Brain pericyte (primary cell): ENCODE measurements around the gene TNP1.

ENCODE experiments used
- DNase-seq: peaks from one replicate; pipeline ENCODE4 v3.0.0-alpha.2; 2012; ENCODE audit warnings: low read depth, low spot score

TNP1 gene

DNA sequence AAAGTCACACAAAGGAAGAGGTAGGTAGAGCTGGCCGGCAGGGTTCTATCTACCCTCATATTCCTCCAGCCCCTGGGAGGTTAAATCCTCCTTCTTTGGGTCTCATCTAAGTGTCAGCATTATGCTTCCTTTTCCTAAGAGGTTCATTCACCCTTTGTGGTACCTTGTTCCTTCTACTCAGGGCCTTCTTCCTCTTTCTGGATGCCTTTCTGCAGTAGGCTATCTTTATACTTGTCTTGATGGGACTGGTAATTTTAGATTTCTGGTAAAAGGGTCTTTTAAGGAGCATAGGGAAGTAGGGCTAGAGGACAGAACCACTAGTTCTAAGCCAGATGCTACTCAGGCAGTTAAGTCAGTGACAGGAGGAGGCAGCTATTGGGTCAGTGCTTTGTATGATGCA, 13.7 kb upstream of the TNP1 start:
- no peak for DNase-seq

- no peak for DNase-seq
Observed at GRCh38 chr2:216872624-216873023, 12.8 kb upstream of the TNP1 start.

- no peak for DNase-seq
Observed at GRCh38 chr2:216872040-216872439, 12.2 kb upstream of the TNP1 start.

- no peak for DNase-seq
Observed at GRCh38 chr2:216871333-216871934, 11.6 kb upstream of the TNP1 start.

DNA sequence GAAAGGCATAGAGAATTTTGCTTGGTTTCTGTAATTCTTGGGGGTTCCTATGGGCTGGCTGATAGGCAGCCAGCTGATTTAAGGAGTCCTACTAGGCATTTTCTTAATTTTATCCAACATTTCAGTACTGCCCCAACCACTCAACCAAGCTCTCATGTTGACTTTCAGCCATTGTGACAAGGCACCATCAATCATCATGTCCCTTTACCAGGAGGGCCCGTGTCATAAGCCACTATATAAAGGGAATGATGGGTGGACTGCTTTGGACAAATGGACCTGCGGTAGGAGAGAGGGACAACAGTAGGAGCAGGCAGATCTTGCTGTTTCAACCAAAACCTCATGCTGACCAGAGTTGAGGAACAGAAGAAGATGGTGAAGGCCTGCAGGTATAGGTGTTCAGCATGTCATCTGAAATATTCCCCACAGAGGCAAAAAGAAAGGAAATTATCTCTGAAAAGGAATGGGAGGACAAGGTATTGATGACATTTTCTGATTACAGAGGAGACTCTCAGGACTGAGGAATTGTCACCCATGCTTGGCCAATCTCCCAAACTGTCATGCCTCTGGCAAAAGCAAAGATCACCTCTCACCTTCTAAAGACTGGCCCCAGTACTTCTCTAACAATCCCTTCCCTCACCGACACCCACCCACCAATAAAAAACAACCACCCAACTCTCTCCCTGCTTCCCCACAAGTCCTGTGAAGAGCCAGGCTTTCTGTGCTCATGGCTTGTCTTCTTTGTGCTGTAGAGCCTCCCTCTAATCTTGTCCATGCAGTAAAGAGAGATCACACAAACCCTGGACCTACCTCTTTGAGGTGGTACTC, 10.9 kb upstream of the TNP1 start:
- DNase-seq = no peak

DNA sequence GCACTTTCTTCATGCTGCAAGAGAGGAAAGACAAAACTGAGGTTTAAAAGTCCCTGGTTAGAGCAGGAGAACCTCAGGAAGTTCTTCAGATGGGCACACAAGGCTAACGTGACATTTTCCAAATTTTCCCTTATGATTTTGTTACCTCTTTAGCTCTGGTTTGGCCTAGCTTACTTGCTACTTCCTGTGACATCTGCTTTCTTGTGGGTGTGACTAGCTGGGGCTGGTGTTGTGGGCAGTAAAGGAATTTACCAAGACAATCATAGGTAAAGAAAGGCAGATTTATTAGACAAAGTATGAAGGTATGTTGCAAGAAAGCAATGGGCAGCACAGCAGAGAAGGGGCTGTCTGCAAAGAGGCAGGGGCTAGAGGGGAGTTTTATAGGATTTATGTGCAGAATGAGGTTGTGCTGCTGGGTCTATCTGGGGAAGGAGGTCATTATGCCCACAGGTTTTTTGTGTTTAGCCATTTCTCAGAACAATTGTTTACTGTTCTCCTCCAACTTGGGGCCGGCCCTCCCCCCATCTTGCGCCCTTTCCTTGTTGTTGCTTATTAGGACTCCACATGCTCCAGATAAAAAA, 6.7 kb upstream of the TNP1 start:
- no peak for DNase-seq

DNA sequence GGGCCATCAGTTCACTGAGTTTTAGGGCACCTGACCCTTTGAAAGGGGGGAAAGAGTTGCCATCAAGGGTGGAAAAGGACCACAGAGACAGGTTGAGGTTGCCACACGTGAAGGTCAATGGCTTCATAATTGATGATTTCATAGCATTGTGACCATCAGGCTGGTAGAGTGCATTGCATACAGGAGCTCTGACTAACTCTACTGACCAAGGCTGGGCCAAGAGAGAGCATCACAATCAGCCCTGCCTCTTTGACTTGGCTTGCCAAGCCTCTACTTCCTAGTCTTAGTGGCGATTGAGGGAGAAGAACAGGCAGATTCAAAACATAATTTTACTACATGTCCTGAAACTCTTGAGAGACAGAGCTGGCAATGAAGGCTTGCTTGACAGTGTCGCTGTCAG, 5.8 kb upstream of the TNP1 start:
- DNase-seq = no peak

DNA sequence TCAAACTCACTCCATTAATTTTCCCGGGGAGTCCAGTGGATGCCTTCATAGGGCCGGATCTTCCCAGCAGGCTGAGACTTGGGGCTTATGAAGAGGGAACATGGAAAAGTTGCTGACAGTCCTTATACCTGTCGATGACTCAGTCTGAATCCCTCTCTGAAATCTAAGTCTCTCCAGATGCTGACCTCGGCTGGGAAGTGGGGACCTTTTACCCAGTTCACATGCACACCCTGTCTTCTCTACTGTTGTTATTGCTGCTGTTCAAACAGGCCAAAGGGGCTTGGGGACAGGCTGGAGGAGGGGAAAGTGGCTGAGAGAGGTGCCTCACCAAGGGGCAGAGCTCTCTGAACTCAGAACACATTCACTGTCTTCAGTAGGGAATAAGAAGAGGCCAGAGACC, 4.1 kb upstream of the TNP1 start:
- no peak for DNase-seq

DNA sequence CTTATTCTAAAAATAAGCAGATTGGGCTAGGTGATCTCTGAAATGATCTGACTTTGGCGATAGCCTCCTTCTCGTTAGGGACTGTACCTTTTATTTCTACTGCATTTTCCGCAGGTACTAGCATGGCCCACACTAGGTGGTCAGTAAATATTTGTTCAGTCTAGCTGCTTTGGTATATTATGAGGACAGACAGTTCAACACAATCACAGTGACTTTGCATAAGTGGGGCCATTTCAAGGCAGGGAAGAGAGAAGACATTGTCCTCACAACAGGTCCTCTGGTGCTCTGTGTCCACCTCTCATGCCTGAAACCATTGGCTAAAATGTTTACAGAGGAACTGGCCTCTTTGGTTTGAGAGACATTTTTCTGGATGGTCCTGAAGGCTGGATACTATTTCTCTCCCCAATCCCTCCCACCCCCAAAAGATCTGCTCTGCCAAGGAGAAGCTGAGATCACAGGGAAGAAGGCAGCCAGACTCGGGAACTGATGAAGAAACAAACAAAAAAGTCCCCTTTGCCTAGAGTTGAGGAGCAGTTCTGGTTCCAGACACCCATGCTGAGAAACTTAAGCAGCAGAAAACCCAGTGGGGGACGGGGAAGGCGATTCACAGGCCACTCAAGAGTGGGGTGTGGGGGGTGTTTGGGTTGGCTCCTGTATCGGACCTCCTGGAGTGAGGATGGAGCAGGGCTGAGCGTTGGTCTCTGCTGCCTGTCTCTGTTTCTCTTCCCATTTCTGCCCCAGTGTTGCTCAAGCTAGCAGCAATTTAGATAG, 2.9 kb upstream of the TNP1 start:
- DNase-seq = peak; percentile 54

GRCh38 chr2:216860426-216861137, 718 bp upstream of the TNP1 start:
- DNase-seq = no peak

GRCh38 chr2:216858312-216858711, 1.6 kb downstream of the TNP1 start:
- DNase-seq = no peak

DNA sequence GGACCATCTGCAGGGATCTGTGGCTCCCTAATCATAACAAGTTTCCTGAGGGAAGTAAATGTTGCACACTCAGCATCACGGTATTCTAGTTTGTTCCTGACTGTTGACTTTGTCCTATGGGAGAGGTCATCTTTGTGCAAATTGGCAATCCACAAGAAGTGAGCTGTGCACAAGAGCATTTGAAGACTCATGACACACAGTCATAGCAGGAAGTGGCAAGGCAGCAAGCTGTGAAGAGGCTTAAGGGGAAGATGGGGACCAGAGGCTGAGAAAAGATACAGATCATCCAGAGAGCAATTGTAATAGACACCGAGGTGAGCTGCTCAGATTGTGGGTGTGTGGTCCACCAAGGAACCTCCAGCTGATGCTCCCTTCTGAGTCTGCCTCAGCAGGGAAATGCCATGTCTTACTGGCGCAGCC, 2.7 kb downstream of the TNP1 start:
- DNase-seq = peak; percentile 66

DNA sequence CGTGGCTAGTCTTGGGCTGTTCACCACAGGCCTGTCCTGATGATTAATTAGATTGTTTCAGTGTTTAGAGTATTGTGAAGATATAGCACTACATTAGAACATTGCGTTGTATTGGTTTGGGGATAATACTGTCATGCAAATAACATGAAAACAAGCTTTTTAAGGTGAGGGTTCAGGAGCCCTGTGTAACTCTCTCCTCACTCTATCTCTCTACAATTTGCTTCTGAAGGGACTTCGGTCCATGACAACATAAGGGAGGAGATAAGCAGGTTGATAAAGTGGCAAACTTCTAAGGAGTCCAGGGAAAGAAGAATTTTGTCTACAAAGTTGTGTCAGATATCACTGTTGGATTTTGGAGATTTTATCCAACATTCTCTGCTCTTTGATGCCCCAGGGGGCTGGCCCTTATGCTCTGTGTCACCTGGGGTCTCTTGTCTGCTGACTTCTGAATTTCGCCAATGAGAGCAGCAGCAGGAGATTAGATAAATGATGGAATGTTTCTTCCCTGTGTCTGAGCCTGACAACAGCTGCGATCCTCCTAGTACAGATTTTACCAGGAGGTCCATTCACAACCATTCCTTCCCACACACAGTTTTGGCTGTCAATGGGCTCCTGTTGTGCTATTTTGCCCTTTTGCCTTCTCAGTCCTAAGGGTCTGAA, 3.3 kb downstream of the TNP1 start:
- DNase-seq = no peak

- no peak for DNase-seq
Observed at GRCh38 chr2:216855605-216856004, 4.3 kb downstream of the TNP1 start.

GRCh38 chr2:216855079-216855478, 4.8 kb downstream of the TNP1 start:
- DNase-seq = no peak

GRCh38 chr2:216851486-216852090, 8.3 kb downstream of the TNP1 start:
- DNase-seq = no peak

- no peak for DNase-seq
Observed at GRCh38 chr2:216850665-216851322, 9.1 kb downstream of the TNP1 start.

DNA sequence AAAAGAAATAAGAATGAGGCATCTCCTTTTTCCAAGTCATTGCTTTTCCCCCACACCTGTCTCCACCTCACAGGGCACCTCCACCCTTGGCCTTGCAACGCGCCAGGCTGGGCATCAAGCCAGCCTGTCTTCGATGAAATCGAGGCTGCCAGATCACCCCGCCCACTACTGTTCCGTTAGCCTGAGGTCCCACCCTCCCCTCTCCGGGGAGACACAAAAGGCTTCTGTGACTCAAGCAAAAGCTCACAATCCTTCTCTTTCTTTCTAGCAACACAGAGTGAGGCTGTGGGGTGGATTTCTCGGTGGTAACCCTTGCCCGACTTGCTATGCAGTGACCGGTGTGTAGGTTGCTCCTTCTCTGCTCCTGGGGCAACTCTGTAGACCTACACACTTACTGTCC, 9.9 kb downstream of the TNP1 start:
- no peak for DNase-seq

DNA sequence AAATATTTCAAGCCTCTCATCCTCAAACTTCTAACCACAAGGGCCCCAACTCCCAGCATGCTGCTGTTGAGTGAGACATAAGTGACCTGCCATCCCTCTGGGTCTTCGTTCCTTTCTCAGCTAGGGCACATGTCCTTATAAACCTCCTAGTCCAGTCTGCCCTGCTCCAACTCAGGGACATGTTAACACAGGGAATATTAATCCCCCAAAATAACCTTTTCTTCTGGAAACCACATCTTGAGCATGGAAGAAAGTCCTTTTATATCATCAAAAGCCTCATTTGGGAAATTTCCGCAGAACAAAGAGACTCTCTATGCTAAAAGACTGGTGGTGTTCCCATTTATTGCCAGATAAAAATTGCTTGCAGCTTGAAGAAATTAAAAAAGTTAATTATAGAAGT, 14.4 kb downstream of the TNP1 start:
- no peak for DNase-seq

DNA sequence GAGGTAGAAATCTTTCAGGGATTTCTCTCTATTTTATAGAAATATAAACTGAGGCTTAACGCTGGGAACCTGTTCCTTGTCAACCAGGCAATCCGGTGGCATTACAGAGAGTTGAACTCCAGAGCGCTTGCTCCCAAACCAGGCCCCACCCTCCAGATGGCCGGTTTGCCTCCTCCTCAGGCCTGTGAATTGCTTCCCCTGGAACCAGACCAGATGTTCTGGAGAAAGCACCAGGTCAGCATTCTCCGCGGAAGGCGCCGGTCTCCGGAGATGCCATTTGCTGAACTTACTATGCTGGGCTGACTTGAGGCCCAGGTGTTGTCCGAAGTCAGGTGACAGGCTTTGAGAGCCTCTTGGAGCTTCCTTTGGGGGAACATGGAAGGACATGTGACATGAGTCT, 17.2 kb downstream of the TNP1 start:
- no peak for DNase-seq
